K562 (cell line): ENCODE results near the gene POMT1. TPM values are rescaled to one million over a fixed set of nuclear protein-coding genes. Genes with fewer than 3 reads are reported as not detected.

ENCODE experiments used
- ATAC-seq: fragments of 200-7000 bp; cut with Tn5 transposase; 3 replicates; pipeline ENCODE4 v1.9.1; 2020; ENCODE audit warnings: moderate library complexity
- BruUV-seq: library from RNA; stranded (reverse); fragments of 400-500 nt; replicated peaks from 2 replicates; lab custom pipeline; 2021; lab: Mats Ljungman, UMichigan
- CTCF ChIA-PET: fragments of 300-600 bp; formaldehyde crosslinking; extraction: SDS; loops from one replicate; lab custom pipeline; 2021; ENCODE audit warnings: low intra/inter-chr PET ratio; lab: Yijun Ruan, JAX
- POLR2A ChIA-PET: fragments of 300-600, 350-650 bp; sonication (Branson Sonifier 250); formaldehyde crosslinking; extraction: SDS; loops from one replicate; lab custom pipeline; 2021; ENCODE audit warnings: antibody characterized with exemption, inconsistent platforms; lab: Yijun Ruan, JAX
- DNase-seq, 4 experiments: peaks; one replicate each; pipeline versions ENCODE4 v3.0.0 to v3.0.0-alpha.2; 2011 to 2018; ENCODE audit warnings: low spot score in 3 of 4, mixed read lengths in 3 of 4; ENCODE audit errors: extremely low read depth in 1 of 4
- FAIRE-seq: peaks from 2 replicates; lab custom pipeline; 2011; peaks lifted over from hg19 to GRCh38; lab: Jason Lieb, UNC
- H2AFZ ChIP-seq: 2 replicates; pipeline ENCODE4 v1.6.0; 2011; ENCODE audit warnings: low read depth, low read length, control low read depth, inconsistent platforms
- H3K27ac ChIP-seq: fragments of 200-600 bp; 3 replicates; pipeline ENCODE4 v1.8.0; 2011; ENCODE audit warnings: low read depth, mild to moderate bottlenecking, control low read depth, inconsistent platforms, low read length, moderate library complexity, mixed read lengths; ENCODE audit errors: extremely low read depth
- H3K27me3 ChIP-seq, 2 experiments: fragments of 300-600 bp in 1 of 2; 2 replicates in 1 of 2; 3 replicates in 1 of 2; pipeline versions ENCODE4 v1.6.0 to v1.8.0; 2011; ENCODE audit warnings: inconsistent platforms in 2 of 2, low read length in 2 of 2, mild to moderate bottlenecking in 1 of 2, mixed read lengths in 1 of 2, moderate library complexity in 1 of 2; ENCODE audit not compliant: control insufficient read depth in 2 of 2, insufficient read depth in 2 of 2
- H3K36me3 ChIP-seq: fragments of 300-600 bp; 3 replicates; pipeline ENCODE4 v1.8.0; 2011; ENCODE audit warnings: mild to moderate bottlenecking, low read length, inconsistent platforms; ENCODE audit not compliant: control insufficient read depth, insufficient read depth
- H3K4me1 ChIP-seq, 2 experiments: fragments of 200-600 bp in 1 of 2; replicated peaks in 1 of 2; 2 replicates in 1 of 2; 3 replicates in 1 of 2; pipeline versions ENCODE4 v1.5.1 to v1.8.0; 2011; ENCODE audit warnings: inconsistent platforms in 2 of 2, low read length in 2 of 2, mild to moderate bottlenecking in 1 of 2, mixed read lengths in 1 of 2, moderate library complexity in 1 of 2; ENCODE audit not compliant: control insufficient read depth in 2 of 2, insufficient read depth in 2 of 2
- H3K4me2 ChIP-seq: 2 replicates; pipeline ENCODE4 v1.6.1; 2011; ENCODE audit warnings: low read length, control low read depth, inconsistent platforms, mixed read lengths; ENCODE audit not compliant: insufficient read depth
- H3K4me3 ChIP-seq: fragments of 200-600 bp; sonication (generic), shearing (Covaris generic); 2 replicates; pipeline ENCODE4 v1.5.1; 2016; ENCODE audit warnings: control low read depth, inconsistent platforms
- H3K79me2 ChIP-seq: fragments of 200-600 bp; 3 replicates; pipeline ENCODE4 v1.8.0; 2011; ENCODE audit warnings: low read length, inconsistent platforms; ENCODE audit not compliant: control insufficient read depth, insufficient read depth
- H3K9ac ChIP-seq, 2 experiments: 2 replicates each; pipeline versions ENCODE4 v1.6.0 to v1.6.1; 2011; ENCODE audit warnings: low read depth in 2 of 2, low read length in 2 of 2, control low read depth in 1 of 2, inconsistent platforms in 1 of 2, mild to moderate bottlenecking in 1 of 2, mixed read lengths in 1 of 2; ENCODE audit not compliant: insufficient read depth in 1 of 2
- H3K9me1 ChIP-seq: one replicate; pipeline ENCODE4 v1.6.0; 2011; ENCODE audit warnings: inconsistent platforms, mild to moderate bottlenecking, low read length, moderate library complexity; ENCODE audit not compliant: control insufficient read depth, insufficient read depth
- H3K9me3 ChIP-seq: replicated peaks from 2 replicates; pipeline ENCODE4 v1.5.1; 2011; ENCODE audit warnings: low read depth, low read length, inconsistent platforms; ENCODE audit not compliant: control insufficient read depth, insufficient read depth
- H4K20me1 ChIP-seq: replicated peaks from 2 replicates; pipeline ENCODE4 v1.6.1; 2011; ENCODE audit warnings: low read length, inconsistent platforms, mixed read lengths; ENCODE audit not compliant: control insufficient read depth, insufficient read depth
- HIVEP1 ChIP-seq: fragments of 250-450 bp; sonication (Bioruptor Pico); IDR thresholded peaks from 2 replicates; pipeline ENCODE4 v1.4.0; 2020; ENCODE audit warnings: mild to moderate bottlenecking
- MCM3 ChIP-seq: fragments of 450-650 bp; IDR thresholded peaks from 2 replicates; pipeline ENCODE4 v1.6.1; 2016
- NFIC ChIP-seq: fragments of 450-650 bp; IDR thresholded peaks from 2 replicates; pipeline ENCODE4 v1.6.1; 2017; ENCODE audit warnings: mild to moderate bottlenecking, inconsistent platforms
- RAD21 ChIP-seq, 2 experiments: fragments of 250-450 bp in 1 of 2; fragments of 450-650 bp in 1 of 2; sonication (Bioruptor Pico) in 1 of 2; formaldehyde crosslinking in 1 of 2; IDR thresholded peaks in 1 of 2; conservative IDR thresholded peaks in 1 of 2; 2 replicates each; pipeline versions ENCODE4 v1.4.0 to v1.8.0; 2020 to 2022; ENCODE audit warnings: mild to moderate bottlenecking in 2 of 2, moderate library complexity in 1 of 2
- WGBS: fragments of 100-300 bp; shearing (Covaris generic); methylation state at CpG from one replicate; pipeline ENCODE4 v1.1.6; 2016; ENCODE audit warnings: low coverage, mixed read lengths; ENCODE audit not compliant: insufficient coverage; ENCODE audit errors: missing lambda C conversion rate; 5-methylcytosine and 5-hydroxymethylcytosine counted together
- in situ Hi-C: fragments of 300-500 bp; cut with MboI; formaldehyde crosslinking; loops from 4 replicates; pipeline ENCODE4 v1.15.0; 2018; ENCODE audit warnings: inconsistent platforms, mixed read lengths
- intact Hi-C: fragments of 100-400 bp; cut with micrococcal nuclease; formaldehyde crosslinking; loops from 2 replicates; pipeline ENCODE4 v1.14.2; 2022
- polyA plus RNA-seq, 8 experiments: library from polyadenylated mRNA; depleted of rRNA in 4 of 8; stranded (reverse) in 5 of 8; unstranded in 3 of 8; fragments of >200 nt; fragmentation: Nextera tagmentation in 2 of 8; fragmentation: Illumina TruSeq in 1 of 8; extraction: Ambion mirVana in 2 of 8; extraction: Trizol in 1 of 8; gene quantifications; 2 replicates each; pipeline versions ENCODE4 v1.2.1 to v1.2.3, GENCODE V29; 2011 to 2014; ENCODE audit warnings: inconsistent platforms in 1 of 8, missing spikeins in 1 of 8
- total RNA-seq, 7 experiments: library from RNA; depleted of rRNA in 6 of 7; stranded (reverse); fragments of >200 nt in 6 of 7; fragmentation: Illumina TruSeq in 2 of 7; extraction: Trizol in 2 of 7; gene quantifications; 2 replicates each; pipeline versions ENCODE4 v1.2.1 to v1.2.3, GENCODE V29; 2011 to 2021; ENCODE audit warnings: low replicate concordance in 1 of 7
- TF ChIP-seq, protein P1 (sequence below), 3 experiments: IDR thresholded peaks in 2 of 3; conservative IDR thresholded peaks in 1 of 3; 2 replicates each; pipeline ENCODE4 v1.5.1; 2011 to 2012; ENCODE audit warnings: low read length in 3 of 3, mild to moderate bottlenecking in 3 of 3, control low read depth in 2 of 3, improper control_type of control experiment in 1 of 3, inconsistent platforms in 1 of 3, low read depth in 1 of 3, mixed read lengths in 1 of 3, moderate library complexity in 1 of 3; ENCODE audit not compliant: insufficient read depth in 2 of 3
- TF ChIP-seq, protein P2 (sequence below), 2 experiments: fragments of 450-650 bp in 1 of 2; sonication (generic) in 1 of 2; formaldehyde crosslinking in 1 of 2; IDR thresholded peaks in 1 of 2; conservative IDR thresholded peaks in 1 of 2; 2 replicates each; pipeline versions ENCODE4 v1.6.1 to v1.8.1; 2016 to 2023; ENCODE audit warnings: mild to moderate bottlenecking in 2 of 2, moderate library complexity in 2 of 2, inconsistent platforms in 1 of 2, missing genetic modification reagents in 1 of 2

POMT1 gene
- total and polyA plus RNA-seq, 9 of the 15 experiments (the other 6 are each of a cell fraction or from before 2014, with no cell fraction given) = 1.8 to 23.5 (median 14.6) TPM

DNA sequence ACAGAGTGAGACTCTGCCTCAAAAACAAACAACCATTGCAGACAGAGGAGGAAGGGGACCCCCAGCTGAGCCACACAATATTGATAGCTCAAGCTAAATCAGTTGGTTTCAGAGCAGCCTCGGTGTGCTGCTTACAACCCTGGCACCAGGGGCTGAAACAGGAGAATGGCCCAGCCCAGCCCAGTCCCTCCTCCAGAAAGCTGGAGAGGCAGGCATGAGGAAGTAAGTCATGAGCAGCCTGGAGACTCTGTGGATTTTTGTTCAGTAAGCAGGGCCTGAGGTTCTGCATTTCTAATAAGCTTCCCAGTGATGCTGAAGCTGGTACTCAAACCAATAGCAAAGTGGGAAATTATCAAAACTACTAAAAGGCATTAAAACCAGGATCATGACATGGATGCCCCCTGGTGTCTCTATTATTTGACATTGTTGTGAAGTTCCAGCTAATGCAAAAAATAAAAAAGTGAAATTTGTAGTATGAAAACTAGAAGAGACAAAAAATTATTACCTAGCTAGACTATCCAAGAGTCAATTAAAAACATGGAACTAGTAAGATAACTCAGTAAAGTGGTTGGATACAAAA lies 56.8 kb downstream of the POMT1 start:
- in situ Hi-C loops = no loop called here
- CTCF ChIA-PET = interaction anchor here (0.5 kb wide), 1 partner anchor 201 kb away, joined by 4 read pairs; no protein-coding TSS in a partner anchor

More for the DNA sequence above, 56.8 kb downstream of the POMT1 start:
- TF ChIP-seq MCM3 (no peak), NFIC (no peak), RAD21 (CRISPR knock-in tag; conservative IDR thresholded peaks at IDR 0.05 in 1 of 2, IDR thresholded peaks at IDR 0.05 in 1 of 2) (no peak), HIVEP1 (CRISPR knock-in tag) (no peak)
- TF ChIP-seq, protein P1, sequence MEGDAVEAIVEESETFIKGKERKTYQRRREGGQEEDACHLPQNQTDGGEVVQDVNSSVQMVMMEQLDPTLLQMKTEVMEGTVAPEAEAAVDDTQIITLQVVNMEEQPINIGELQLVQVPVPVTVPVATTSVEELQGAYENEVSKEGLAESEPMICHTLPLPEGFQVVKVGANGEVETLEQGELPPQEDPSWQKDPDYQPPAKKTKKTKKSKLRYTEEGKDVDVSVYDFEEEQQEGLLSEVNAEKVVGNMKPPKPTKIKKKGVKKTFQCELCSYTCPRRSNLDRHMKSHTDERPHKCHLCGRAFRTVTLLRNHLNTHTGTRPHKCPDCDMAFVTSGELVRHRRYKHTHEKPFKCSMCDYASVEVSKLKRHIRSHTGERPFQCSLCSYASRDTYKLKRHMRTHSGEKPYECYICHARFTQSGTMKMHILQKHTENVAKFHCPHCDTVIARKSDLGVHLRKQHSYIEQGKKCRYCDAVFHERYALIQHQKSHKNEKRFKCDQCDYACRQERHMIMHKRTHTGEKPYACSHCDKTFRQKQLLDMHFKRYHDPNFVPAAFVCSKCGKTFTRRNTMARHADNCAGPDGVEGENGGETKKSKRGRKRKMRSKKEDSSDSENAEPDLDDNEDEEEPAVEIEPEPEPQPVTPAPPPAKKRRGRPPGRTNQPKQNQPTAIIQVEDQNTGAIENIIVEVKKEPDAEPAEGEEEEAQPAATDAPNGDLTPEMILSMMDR (IDR thresholded peaks at IDR 0.05 in 2 of 3, conservative IDR thresholded peaks at IDR 0.05 in 1 of 3; ENCODE audit: insufficient read depth in 2 of 3, low read depth in 1 of 3, low read length in 3 of 3) = peak in 1 of 3 experiments; percentile 7; a peak in 1 of 6 replicates
- TF ChIP-seq, protein P2, sequence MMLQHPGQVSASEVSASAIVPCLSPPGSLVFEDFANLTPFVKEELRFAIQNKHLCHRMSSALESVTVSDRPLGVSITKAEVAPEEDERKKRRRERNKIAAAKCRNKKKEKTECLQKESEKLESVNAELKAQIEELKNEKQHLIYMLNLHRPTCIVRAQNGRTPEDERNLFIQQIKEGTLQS (IDR thresholded peaks at IDR 0.05) = no peak
- TF ChIP-seq, protein P2 (CRISPR knock-in tag; conservative IDR thresholded peaks at IDR 0.05) = no peak
- H3K4me1 ChIP-seq = peaks cover 0 to 18% of the 10 kb centered on the region in 2 experiments; a peak in 2 of 5 replicates
- no TSS peak for BruUV-seq
- H3K4me3 ChIP-seq = no peak overlapping the region
- no peak overlapping the region for H3K4me2 ChIP-seq
- ATAC-seq = no peak
- H2AFZ ChIP-seq = no peak overlapping the region
- H3K79me2 ChIP-seq = no peaks in the 10 kb centered on the region
- H4K20me1 ChIP-seq = no peaks in the 10 kb centered on the region
- intact Hi-C loops = no loop called here
- H3K9me3 ChIP-seq = no peaks in the 10 kb centered on the region
- POLR2A ChIA-PET = interaction anchor here (0.6 to 1.1 kb wide), 2 partner anchors 10 to 875 kb away, joined by 3 read pairs; no protein-coding TSS in a partner anchor
- H3K9me1 ChIP-seq = no peaks in the 10 kb centered on the region
- no peak overlapping the region for H3K27ac ChIP-seq
- no peak overlapping the region for H3K9ac ChIP-seq
- H3K27me3 ChIP-seq = no peaks in the 10 kb centered on the region; a peak in 1 of 5 replicates
- no peak for DNase-seq
- FAIRE-seq = no peak
- H3K36me3 ChIP-seq = no peaks in the 10 kb centered on the region
- 0% methylated on average over 1 of the region's 1 CpG for WGBS
